ENCODE results near the gene PIK3CD. TPM values are rescaled to one million over a fixed set of nuclear protein-coding genes. Genes with fewer than 3 reads are reported as not detected.

Gene PIK3CD
- total and polyA plus RNA-seq, 10 of the 15 experiments (the other 5 are each of a cell fraction or from before 2014, with no cell fraction given), result 7.0 to 101 (median 51.1) TPM

- TF ChIP-seq EP300 (IDR thresholded peaks at IDR 0.05; ENCODE audit: borderline replicate concordance in 1 of 2, control insufficient read depth in 1 of 2, low read depth in 2 of 2, low read length in 2 of 2) (peak; percentile 57 to 64; a peak in 1 of 4 replicates), BCLAF1 (IDR thresholded peaks at IDR 0.05) (no peak), NBN (IDR thresholded peaks at IDR 0.05) (peak; percentile 96), IRF3 (IDR thresholded peaks at IDR 0.05) (0 out of 2 replicates have a peak, but pooled peaks have one; percentile 26), ZNF24 (IDR thresholded peaks at IDR 0.05) (peak; percentile 31; the same call in 1 of the 2 replicates), PKNOX1 (IDR thresholded peaks at IDR 0.05) (peak; percentile 35), CBFB (IDR thresholded peaks at IDR 0.05; ENCODE audit: low read depth) (0 out of 2 replicates have a peak, but pooled peaks have one; percentile 75), ELK1 (IDR thresholded peaks at IDR 0.05; ENCODE audit: low read depth, low read length) (peak; percentile 50), BRCA1 (IDR thresholded peaks at IDR 0.05; ENCODE audit: low read depth, low read length) (no peak), EGR1 (IDR thresholded peaks at IDR 0.05; ENCODE audit: borderline replicate concordance in 1 of 2, low read depth in 2 of 2, low read length in 2 of 2) (peak in 1 of 2 experiments; percentile 88; a peak in 2 of 3 replicates), E2F4 (IDR thresholded peaks at IDR 0.05; ENCODE audit: low read depth, low read length) (0 out of 2 replicates have a peak, but pooled peaks have one; percentile 6), CHD4 (IDR thresholded peaks at IDR 0.05) (0 out of 2 replicates have a peak, but pooled peaks have one; percentile 50), CHD2 (IDR thresholded peaks at IDR 0.05; ENCODE audit: borderline replicate concordance, low read depth, low read length) (peak; percentile 75), CBX5 (IDR thresholded peaks at IDR 0.05; ENCODE audit: low read depth) (no peak), ZNF217 (IDR thresholded peaks at IDR 0.05) (peak; percentile 99), ATF7 (IDR thresholded peaks at IDR 0.05; ENCODE audit: low read depth) (peak; percentile 43; the same call in 1 of the 2 replicates), SPI1 (IDR thresholded peaks at IDR 0.05; ENCODE audit: borderline replicate concordance, insufficient read depth, low read depth, low read length) (peak; percentile 99), ATF2 (IDR thresholded peaks at IDR 0.05; ENCODE audit: low read length) (no peak)
These were observed 21.9 kb upstream of the PIK3CD start (continued) for GRCh38 chr1:9629445-9630201.
